Activated CD4-positive, CD25-positive, alpha-beta regulatory T cell treated with anti-CD3 and anti-CD28 coated beads, Interleukin-2, amount 50 U/mL, for 24 hours (primary cell): ENCODE results near the gene APOE.
"Not testable (repeated sequence)": the region's sequence is repeated elsewhere in the genome, so short reads cannot be mapped to it uniquely, and the experiment has no call there.

Experiments used
- ATAC-seq, 2 donors: fragments of 150-1000 bp; cut with Tn5 transposase; one replicate each; pipeline ENCODE4 v1.10.0; 2021; ENCODE audit warnings: mild to moderate bottlenecking in 1 of 2, moderate library complexity in 1 of 2

Gene APOE

DNA sequence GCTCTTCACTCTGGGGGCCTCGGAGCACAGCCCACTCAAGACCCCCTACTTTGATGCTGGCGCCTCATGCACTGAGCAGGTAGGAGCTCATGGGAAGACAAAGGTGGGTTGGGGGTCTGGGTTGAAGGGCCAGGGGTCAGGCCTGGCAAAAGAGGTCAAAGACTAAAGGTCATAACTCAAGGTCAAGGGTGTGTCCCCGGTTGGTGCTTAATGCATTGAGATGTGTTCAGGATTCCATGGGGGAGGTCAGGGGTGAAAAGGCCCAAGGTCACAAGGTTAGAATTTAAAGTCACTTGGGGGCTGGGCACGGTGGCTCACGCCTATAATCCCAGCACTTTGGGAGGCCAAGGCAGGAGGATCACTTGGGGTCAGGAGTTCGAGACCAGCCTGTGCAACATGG is 19.5 kb upstream of the APOE start:
- ATAC-seq, result no peak

- no peak for ATAC-seq
Measured at GRCh38 chr19:44887648-44888047, 17.9 kb upstream of the APOE start.

- not testable (repeated sequence) for ATAC-seq
Measured at GRCh38 chr19:44888335-44888734, 17.3 kb upstream of the APOE start.

- ATAC-seq, result no peak
Measured at GRCh38 chr19:44889830-44890365, 15.7 kb upstream of the APOE start.

- ATAC-seq, result peak; percentile 84 to 87
Measured at GRCh38 chr19:44890366-44891015, 15.1 kb upstream of the APOE start.

- ATAC-seq, result no peak
Measured at GRCh38 chr19:44891016-44891882, 14.3 kb upstream of the APOE start, which contains the start of gene TOMM40. Gene TOMM40, plus strand, starts transcription at chr19:44891254. Its CDS starts 162 bp downstream, at chr19:44891416.

- ATAC-seq, result no peak
Measured at GRCh38 chr19:44892932-44893331, 12.7 kb upstream of the APOE start.

- ATAC-seq, result no peak
Measured at GRCh38 chr19:44893332-44894051, 12.1 kb upstream of the APOE start.

DNA sequence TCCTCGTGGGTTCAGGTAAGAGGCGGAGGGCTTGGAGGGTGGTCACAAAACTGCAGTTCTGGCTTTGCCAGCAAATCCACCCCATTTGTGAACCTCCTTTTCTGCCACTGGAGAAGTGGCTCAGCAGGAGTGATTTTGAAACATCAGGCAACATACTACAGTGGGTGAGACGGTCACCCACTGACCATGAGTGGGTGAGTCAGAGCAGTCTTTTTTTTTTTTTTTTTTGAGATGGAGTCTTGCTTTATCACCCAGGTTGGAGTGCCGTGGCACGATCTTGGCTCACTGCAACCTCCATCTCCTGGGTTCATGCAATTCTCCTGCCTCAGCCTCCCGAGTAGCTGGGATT is 11.6 kb upstream of the APOE start:
- no peak for ATAC-seq

GRCh38 chr19:44894946-44895345 is 10.7 kb upstream of the APOE start:
- ATAC-seq, result no peak

- no peak for ATAC-seq
Measured at GRCh38 chr19:44897835-44898234, 7.8 kb upstream of the APOE start.

- ATAC-seq, result no peak
Measured at GRCh38 chr19:44900328-44901244, 5.0 kb upstream of the APOE start.

GRCh38 chr19:44903216-44903601 is 2.4 kb upstream of the APOE start:
- ATAC-seq, result no peak

DNA sequence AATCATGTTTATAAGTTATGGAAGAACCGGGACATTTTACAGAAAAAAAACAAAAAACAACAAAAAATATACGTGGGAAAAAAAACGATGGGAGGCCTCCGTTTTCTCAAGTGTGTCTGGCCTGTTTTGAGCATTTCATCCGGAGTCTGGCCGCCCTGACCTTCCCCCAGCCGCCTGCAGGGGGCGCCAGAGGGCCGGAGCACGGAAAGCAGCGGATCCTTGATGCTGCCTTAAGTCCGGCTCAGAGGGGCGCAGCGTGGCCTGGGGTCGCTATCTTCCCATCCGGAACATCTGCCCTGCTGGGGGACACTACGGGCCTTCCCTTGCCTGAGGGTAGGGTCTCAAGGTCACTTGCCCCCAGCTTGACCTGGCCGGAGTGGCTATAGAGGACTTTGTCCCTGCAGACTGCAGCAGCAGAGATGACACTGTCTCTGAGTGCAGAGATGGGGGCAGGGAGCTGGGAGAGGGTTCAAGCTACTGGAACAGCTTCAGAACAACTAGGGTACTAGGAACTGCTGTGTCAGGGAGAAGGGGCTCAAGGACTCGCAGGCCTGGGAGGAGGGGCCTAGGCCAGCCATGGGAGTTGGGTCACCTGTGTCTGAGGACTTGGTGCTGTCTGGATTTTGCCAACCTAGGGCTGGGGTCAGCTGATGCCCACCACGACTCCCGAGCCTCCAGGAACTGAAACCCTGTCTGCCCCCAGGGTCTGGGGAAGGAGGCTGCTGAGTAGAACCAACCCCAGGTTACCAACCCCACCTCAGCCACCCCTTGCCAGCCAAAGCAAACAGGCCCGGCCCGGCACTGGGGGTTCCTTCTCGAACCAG is 1.8 kb upstream of the APOE start:
- ATAC-seq, result peak in 1 of 2 donors; percentile 54

DNA sequence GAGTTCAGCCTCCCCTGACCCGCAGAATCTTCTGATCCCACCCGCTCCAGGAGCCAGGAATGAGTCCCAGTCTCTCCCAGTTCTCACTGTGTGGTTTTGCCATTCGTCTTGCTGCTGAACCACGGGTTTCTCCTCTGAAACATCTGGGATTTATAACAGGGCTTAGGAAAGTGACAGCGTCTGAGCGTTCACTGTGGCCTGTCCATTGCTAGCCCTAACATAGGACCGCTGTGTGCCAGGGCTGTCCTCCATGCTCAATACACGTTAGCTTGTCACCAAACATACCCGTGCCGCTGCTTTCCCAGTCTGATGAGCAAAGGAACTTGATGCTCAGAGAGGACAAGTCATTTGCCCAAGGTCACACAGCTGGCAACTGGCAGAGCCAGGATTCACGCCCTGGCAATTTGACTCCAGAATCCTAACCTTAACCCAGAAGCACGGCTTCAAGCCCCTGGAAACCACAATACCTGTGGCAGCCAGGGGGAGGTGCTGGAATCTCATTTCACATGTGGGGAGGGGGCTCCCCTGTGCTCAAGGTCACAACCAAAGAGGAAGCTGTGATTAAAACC is 1.1 kb upstream of the APOE start:
- ATAC-seq, result no peak

- ATAC-seq, result no peak
Measured at GRCh38 chr19:44907613-44908012, 2.0 kb downstream of the APOE start.

- no peak for ATAC-seq
Measured at GRCh38 chr19:44908074-44908835, 2.7 kb downstream of the APOE start.

GRCh38 chr19:44908836-44909261 is 3.3 kb downstream of the APOE start:
- no peak for ATAC-seq

- ATAC-seq, result no peak
Measured at GRCh38 chr19:44909775-44910174, 4.2 kb downstream of the APOE start.

- not testable (repeated sequence) for ATAC-seq
Measured at GRCh38 chr19:44911896-44912295, 6.3 kb downstream of the APOE start.
